ENCODE measurements around the gene GPRIN3. TPM values are rescaled to one million over a fixed set of nuclear protein-coding genes. Genes with fewer than 3 reads are reported as not detected.
"Not testable (repeated sequence)": the region's sequence is repeated elsewhere in the genome, so short reads cannot be mapped to it uniquely, and the experiment has no call there.

Gene GPRIN3
- total RNA-seq, 1 donor from 2014 or later: 0.84 TPM

DNA sequence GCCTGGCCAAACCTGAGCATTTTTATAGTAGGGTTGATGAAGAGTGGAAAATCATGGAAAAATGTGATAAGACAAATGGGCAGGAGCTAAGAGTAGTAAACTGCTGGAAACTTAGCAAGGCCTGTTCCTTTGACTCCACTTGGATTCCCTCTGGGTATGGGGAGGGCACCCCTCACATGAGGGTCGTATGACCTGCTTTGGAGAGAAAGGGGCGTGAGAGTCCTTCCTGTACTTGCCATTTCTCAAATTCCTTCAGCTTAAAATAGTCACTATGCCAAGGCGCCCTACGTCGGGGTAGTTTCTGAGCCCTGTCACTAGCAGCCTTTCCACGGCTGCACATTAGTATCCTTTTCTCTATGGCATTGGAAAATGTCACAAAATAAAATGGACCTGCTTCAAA lies 49.1 kb downstream of the GPRIN3 start:
- Histone ChIP-seq H3K4me3 (ENCODE audit: low read depth, low read length) (no peak overlapping the region), H3K36me3 (ENCODE audit: control insufficient read depth, insufficient read depth, low read length) (no peaks in the 10 kb centered on the region), H3K27me3 (ENCODE audit: control insufficient read depth, insufficient read depth, low read length) (no peaks in the 10 kb centered on the region)
- TF ChIP-seq, protein P1, sequence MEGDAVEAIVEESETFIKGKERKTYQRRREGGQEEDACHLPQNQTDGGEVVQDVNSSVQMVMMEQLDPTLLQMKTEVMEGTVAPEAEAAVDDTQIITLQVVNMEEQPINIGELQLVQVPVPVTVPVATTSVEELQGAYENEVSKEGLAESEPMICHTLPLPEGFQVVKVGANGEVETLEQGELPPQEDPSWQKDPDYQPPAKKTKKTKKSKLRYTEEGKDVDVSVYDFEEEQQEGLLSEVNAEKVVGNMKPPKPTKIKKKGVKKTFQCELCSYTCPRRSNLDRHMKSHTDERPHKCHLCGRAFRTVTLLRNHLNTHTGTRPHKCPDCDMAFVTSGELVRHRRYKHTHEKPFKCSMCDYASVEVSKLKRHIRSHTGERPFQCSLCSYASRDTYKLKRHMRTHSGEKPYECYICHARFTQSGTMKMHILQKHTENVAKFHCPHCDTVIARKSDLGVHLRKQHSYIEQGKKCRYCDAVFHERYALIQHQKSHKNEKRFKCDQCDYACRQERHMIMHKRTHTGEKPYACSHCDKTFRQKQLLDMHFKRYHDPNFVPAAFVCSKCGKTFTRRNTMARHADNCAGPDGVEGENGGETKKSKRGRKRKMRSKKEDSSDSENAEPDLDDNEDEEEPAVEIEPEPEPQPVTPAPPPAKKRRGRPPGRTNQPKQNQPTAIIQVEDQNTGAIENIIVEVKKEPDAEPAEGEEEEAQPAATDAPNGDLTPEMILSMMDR (IDR thresholded peaks at IDR 0.05; ENCODE audit: insufficient read depth, low read length, poor library complexity, severe bottlenecking): no peak
- no peak for DNase-seq (ENCODE audit: low read depth)

DNA sequence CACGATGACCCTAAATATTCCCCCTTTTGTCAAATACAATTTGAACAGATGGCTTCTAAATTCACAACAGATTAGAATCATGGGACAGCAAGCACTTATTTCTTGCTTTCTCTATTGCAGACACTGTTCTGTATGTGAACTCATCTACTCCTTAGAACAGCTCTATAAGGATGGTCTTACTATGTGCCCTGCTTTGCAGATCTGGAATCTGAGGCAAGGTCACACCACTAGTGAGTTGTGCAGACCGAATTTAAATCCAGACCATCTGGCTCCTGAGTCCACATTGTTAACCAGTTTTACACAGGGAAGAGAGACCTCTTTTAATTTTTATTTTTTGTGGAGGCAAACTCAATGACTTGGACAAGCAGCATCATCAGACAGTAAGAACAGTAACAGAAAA lies 50.2 kb downstream of the GPRIN3 start:
- DNase-seq (ENCODE audit: low read depth): no peak
- H3K4me3 ChIP-seq (ENCODE audit: low read depth, low read length): no peak overlapping the region
- TF ChIP-seq, protein P1 (IDR thresholded peaks at IDR 0.05; ENCODE audit: insufficient read depth, low read length, poor library complexity, severe bottlenecking): no peak

DNA sequence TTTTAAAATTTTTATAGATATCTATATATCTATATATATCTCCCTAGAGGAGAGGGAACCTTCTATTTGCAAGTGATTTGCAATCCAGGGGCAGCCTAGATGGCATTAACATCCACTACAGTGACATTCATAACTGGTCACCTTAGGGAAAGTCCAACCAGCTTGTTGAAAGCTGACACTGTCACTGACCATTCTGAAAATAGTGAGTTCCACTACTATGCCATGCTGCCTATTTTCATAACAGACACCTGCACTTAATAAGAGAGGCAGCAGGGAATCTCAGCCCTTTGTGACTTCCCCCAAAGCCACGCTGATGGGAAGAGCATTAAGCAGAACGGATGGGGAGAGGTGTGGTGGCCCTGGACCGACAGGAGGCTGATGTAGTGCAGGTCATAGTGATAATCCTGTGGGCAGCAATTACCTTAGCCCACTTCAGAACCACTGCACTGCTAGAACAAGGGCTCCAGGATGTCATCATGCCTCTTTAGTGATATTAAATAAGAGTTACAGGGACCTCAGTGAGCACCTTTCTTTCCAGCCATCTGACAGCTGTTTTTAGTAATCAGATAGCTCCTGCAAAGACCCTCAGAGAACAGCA lies 51.3 kb downstream of the GPRIN3 start:
- H3K36me3 ChIP-seq (ENCODE audit: control insufficient read depth, insufficient read depth, low read length): no peaks in the 10 kb centered on the region
- no peak overlapping the region for H3K4me3 ChIP-seq (ENCODE audit: low read depth, low read length)
- TF ChIP-seq, protein P1 (IDR thresholded peaks at IDR 0.05; ENCODE audit: insufficient read depth, low read length, poor library complexity, severe bottlenecking): no peak
- H3K27me3 ChIP-seq (ENCODE audit: control insufficient read depth, insufficient read depth, low read length): no peaks in the 10 kb centered on the region
- DNase-seq (ENCODE audit: low read depth): no peak

More for the DNA sequence above, 50.2 kb downstream of the GPRIN3 start:
- H3K36me3 ChIP-seq (ENCODE audit: control insufficient read depth, insufficient read depth, low read length): no peaks in the 10 kb centered on the region
- no peaks in the 10 kb centered on the region for H3K27me3 ChIP-seq (ENCODE audit: control insufficient read depth, insufficient read depth, low read length)

DNA sequence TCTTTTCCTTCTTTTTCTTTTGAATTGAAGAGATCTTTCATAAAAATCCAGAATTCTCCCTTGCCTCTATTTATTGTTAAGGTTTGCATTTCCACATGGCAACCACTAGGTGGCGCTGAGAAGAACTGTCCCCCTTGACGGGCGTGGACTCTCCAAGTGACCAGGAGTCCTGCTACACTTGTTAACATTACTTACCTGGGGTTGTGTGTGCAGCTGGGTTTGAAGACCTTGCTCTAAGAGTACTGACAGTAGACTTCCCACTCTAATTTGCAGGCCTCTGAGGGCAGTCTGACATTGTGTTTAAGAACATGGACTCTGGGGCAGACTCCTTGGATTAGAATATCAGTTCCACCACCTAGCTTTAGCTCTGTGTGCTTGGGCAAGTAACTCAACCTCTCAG lies 52.8 kb downstream of the GPRIN3 start:
- TF ChIP-seq, protein P1 (IDR thresholded peaks at IDR 0.05; ENCODE audit: insufficient read depth, low read length, poor library complexity, severe bottlenecking): peak; percentile 74
- no peak for DNase-seq (ENCODE audit: low read depth)
- Histone ChIP-seq H3K4me3 (ENCODE audit: low read depth, low read length) (no peak overlapping the region), H3K36me3 (ENCODE audit: control insufficient read depth, insufficient read depth, low read length) (no peaks in the 10 kb centered on the region), H3K27me3 (ENCODE audit: control insufficient read depth, insufficient read depth, low read length) (no peaks in the 10 kb centered on the region)

DNA sequence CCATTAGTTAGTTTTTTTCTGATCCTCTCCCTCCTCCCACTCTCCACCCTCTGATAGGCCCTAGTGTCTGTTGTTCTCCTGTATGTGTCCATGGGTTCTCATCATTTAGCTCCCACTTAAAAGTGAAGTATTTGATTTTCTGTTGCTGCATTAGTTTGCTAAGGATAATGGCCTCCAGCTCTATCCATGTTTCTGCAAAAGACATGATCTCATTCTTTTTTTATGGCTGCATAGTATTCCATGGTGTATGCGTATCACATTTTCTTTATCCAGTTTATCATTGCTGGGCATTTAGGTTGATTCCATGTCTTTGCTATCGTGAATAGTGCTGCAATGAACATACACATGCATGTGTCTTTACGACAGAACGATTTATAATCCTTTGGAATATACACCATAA lies 53.3 kb downstream of the GPRIN3 start:
- not testable (repeated sequence) for DNase-seq (ENCODE audit: low read depth); H3K4me3 ChIP-seq (ENCODE audit: low read depth, low read length); H3K27me3 ChIP-seq (ENCODE audit: control insufficient read depth, insufficient read depth, low read length); H3K36me3 ChIP-seq (ENCODE audit: control insufficient read depth, insufficient read depth, low read length)

DNA sequence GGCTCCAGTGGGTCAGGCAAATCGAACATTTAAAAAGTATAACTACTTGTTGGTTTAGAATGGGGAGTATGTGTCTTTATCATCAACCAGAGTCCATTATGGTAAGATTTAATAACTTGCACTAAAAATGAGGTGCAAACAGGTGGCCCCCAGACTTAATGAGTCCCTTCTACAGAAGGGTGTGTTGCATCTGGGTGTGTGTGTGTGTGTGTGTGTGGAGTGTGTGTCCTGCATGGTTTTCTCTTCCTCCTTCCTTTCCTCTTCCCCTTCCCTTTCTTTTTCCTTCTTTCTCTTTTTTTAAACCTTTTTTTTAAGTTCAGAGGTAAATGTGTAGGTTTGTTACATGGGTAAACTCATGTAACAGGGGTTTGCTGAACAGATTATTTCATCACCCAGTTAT lies 53.7 kb downstream of the GPRIN3 start:
- no peaks in the 10 kb centered on the region for H3K27me3 ChIP-seq (ENCODE audit: control insufficient read depth, insufficient read depth, low read length)
- no peak overlapping the region for H3K4me3 ChIP-seq (ENCODE audit: low read depth, low read length)
- TF ChIP-seq, protein P1 (IDR thresholded peaks at IDR 0.05; ENCODE audit: insufficient read depth, low read length, poor library complexity, severe bottlenecking): no peak
- DNase-seq (ENCODE audit: low read depth): no peak
- H3K36me3 ChIP-seq (ENCODE audit: control insufficient read depth, insufficient read depth, low read length): no peaks in the 10 kb centered on the region

All from kidney epithelial cell (primary cell).